CD14-positive monocyte (primary cell): Measurements from ENCODE around the gene PEMT. TPM values are rescaled to one million over a fixed set of nuclear protein-coding genes. Genes with fewer than 3 reads are reported as not detected.

ENCODE experiments used
- DNase-seq, 3 donors: peaks; one replicate each; pipeline ENCODE4 v3.0.0-alpha.2; 2011 to 2022
- H2AFZ ChIP-seq: 2 replicates; pipeline ENCODE4 v1.6.0; 2012; ENCODE audit warnings: mild to moderate bottlenecking, low read depth, low read length, inconsistent platforms; ENCODE audit not compliant: insufficient read depth, poor library complexity, severe bottlenecking
- H3K27ac ChIP-seq, 2 donors: 1 replicate in 1 of 2; 2 replicates in 1 of 2; pipeline ENCODE4 v1.5.1; 2012 to 2013; ENCODE audit warnings: low read length in 2 of 2, control low read depth in 1 of 2, inconsistent platforms in 1 of 2, low read depth in 1 of 2, mild to moderate bottlenecking in 1 of 2
- H3K27me3 ChIP-seq, 2 donors: one replicate each; pipeline versions ENCODE4 v1.6.0 to v1.6.1; 2011 to 2013; ENCODE audit warnings: low read length in 2 of 2; ENCODE audit not compliant: control insufficient read depth in 2 of 2, insufficient read depth in 2 of 2
- H3K36me3 ChIP-seq, 2 donors: replicated peaks in 1 of 2; 1 replicate in 1 of 2; 2 replicates in 1 of 2; pipeline versions ENCODE4 v1.5.1 to v1.6.1; 2012 to 2013; ENCODE audit warnings: low read length in 2 of 2, control low read depth in 1 of 2, inconsistent platforms in 1 of 2, mild to moderate bottlenecking in 1 of 2; ENCODE audit not compliant: insufficient read depth in 2 of 2, control insufficient read depth in 1 of 2
- H3K4me1 ChIP-seq, 2 donors: 1 replicate in 1 of 2; 2 replicates in 1 of 2; pipeline versions ENCODE4 v1.5.1 to v1.6.1; 2012 to 2013; ENCODE audit warnings: low read length in 2 of 2, control low read depth in 1 of 2, inconsistent platforms in 1 of 2, mild to moderate bottlenecking in 1 of 2, moderate library complexity in 1 of 2; ENCODE audit not compliant: insufficient read depth in 2 of 2, control insufficient read depth in 1 of 2
- H3K4me2 ChIP-seq: replicated peaks from 2 replicates; pipeline ENCODE3; 2012; ENCODE audit warnings: low read length, moderate library complexity, mild to moderate bottlenecking; ENCODE audit not compliant: poor library complexity, severe bottlenecking; ENCODE audit errors: extremely low read depth
- H3K4me3 ChIP-seq, 3 experiments: fragments of 200-600 bp in 1 of 3; sonication (generic) in 1 of 3; replicated peaks in 1 of 3; 1 replicate in 2 of 3; 2 replicates in 1 of 3; pipeline ENCODE4 v1.5.1; 2011 to 2013; ENCODE audit warnings: low read length in 3 of 3, mild to moderate bottlenecking in 3 of 3, control low read depth in 2 of 3, low read depth in 2 of 3, inconsistent platforms in 1 of 3, moderate library complexity in 1 of 3
- H3K79me2 ChIP-seq: 2 replicates; pipeline ENCODE4 v1.6.0; 2012; ENCODE audit warnings: mild to moderate bottlenecking, control low read depth, inconsistent platforms, low read length, moderate library complexity; ENCODE audit not compliant: insufficient read depth
- H3K9ac ChIP-seq: 2 replicates; pipeline ENCODE4 v1.6.0; 2017; ENCODE audit warnings: low read length, mild to moderate bottlenecking; ENCODE audit not compliant: insufficient read depth, poor library complexity, severe bottlenecking
- H3K9me3 ChIP-seq, 2 donors: replicated peaks in 1 of 2; 1 replicate in 1 of 2; 2 replicates in 1 of 2; pipeline versions ENCODE4 v1.5.1 to v1.6.1; 2012 to 2013; ENCODE audit warnings: low read length in 2 of 2, control low read depth in 1 of 2; ENCODE audit not compliant: control insufficient read depth in 1 of 2, insufficient read depth in 1 of 2
- H4K20me1 ChIP-seq: 2 replicates; pipeline ENCODE4 v1.6.0; 2012; ENCODE audit warnings: mild to moderate bottlenecking, low read length, control low read depth, moderate library complexity; ENCODE audit not compliant: insufficient read depth
- H3K27ac Mint-ChIP-seq, 7 donors: one replicate each; pipeline ENCODE4 v1.8.0; 2020; ENCODE audit warnings: mild to moderate bottlenecking in 7 of 7, mixed read lengths in 7 of 7, moderate library complexity in 6 of 7, inconsistent platforms in 2 of 7
- H3K27me3 Mint-ChIP-seq, 3 donors: one replicate each; pipeline ENCODE4 v1.8.0; 2021 to 2022; ENCODE audit warnings: low read depth in 3 of 3, mild to moderate bottlenecking in 3 of 3, mixed read lengths in 3 of 3, moderate library complexity in 3 of 3, inconsistent platforms in 1 of 3
- H3K36me3 Mint-ChIP-seq, 2 donors: one replicate each; pipeline ENCODE4 v1.8.0; 2020; ENCODE audit warnings: mixed read lengths in 2 of 2, inconsistent platforms in 1 of 2, mild to moderate bottlenecking in 1 of 2
- H3K4me1 Mint-ChIP-seq: one replicate; pipeline ENCODE4 v1.8.0; 2020; ENCODE audit warnings: mild to moderate bottlenecking, mixed read lengths
- H3K4me3 Mint-ChIP-seq, 2 donors: one replicate each; pipeline ENCODE4 v1.8.0; 2020; ENCODE audit warnings: mild to moderate bottlenecking in 2 of 2, mixed read lengths in 2 of 2, moderate library complexity in 1 of 2
- H3K9me3 Mint-ChIP-seq, 7 donors: one replicate each; pipeline ENCODE4 v1.8.0; 2020 to 2022; ENCODE audit warnings: mixed read lengths in 7 of 7, mild to moderate bottlenecking in 6 of 7, moderate library complexity in 6 of 7, inconsistent platforms in 2 of 7
- WGBS: methylation state at CpG from one replicate; pipeline ENCODE4 v1.1.5; 2013; ENCODE audit warnings: missing lambda C conversion rate; ENCODE audit not compliant: insufficient coverage; 5-methylcytosine and 5-hydroxymethylcytosine counted together
- intact Hi-C, 2 donors: fragments of 100-400 bp; cut with micrococcal nuclease; formaldehyde crosslinking; loops; one replicate each; pipeline versions ENCODE4 v1.15.0 to v1.15.1; 2023
- polyA plus RNA-seq, 3 donors: library from polyadenylated mRNA; depleted of rRNA in 1 of 3; unstranded in 2 of 3; stranded (reverse) in 1 of 3; fragments of 300-500 nt in 2 of 3; fragments of >200 nt in 1 of 3; fragmentation: Illumina TruSeq in 2 of 3; gene quantifications; 1 replicate in 2 of 3; 2 replicates in 1 of 3; pipeline ENCODE4 v1.2.3, GENCODE V29; 2012 to 2021
- TF ChIP-seq, protein P1 (sequence below): fragments of 200-600 bp; IDR thresholded peaks from one replicate; pipeline ENCODE4 v1.8.0; 2022; ENCODE audit warnings: antibody characterized with exemption, mild to moderate bottlenecking

PEMT gene
- polyA plus RNA-seq, 3 donors: 26.7 to 41.0 (median 38.4) TPM

DNA sequence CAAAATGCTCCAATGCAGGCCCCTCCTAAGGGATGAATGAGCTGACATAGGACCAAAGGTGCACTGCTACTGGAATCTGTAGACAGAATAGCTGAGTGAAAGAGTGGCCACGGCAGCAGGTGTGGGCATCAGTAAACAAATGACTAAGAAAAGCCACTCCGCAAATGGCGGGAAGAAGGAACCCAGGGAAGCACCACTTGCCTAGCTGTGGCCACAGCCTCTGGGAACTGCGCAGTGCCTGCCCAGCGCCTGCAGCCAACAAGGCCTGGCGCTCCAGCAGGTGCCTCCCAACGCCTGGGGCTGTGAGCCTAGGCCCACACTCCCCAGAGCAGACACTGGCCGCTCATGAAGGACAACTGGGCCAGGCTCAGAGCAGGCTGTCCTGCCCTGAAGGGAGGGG is 11.8 kb downstream of the PEMT start:
- intact Hi-C loops: no loop called here
- Mint-ChIP-seq H3K27me3 (no peaks in the 10 kb centered on the region), H3K27ac (no peak overlapping the region), H3K36me3 (peaks cover 17 to 20% of the 10 kb centered on the region in 2 donors), H3K9me3 (no peaks in the 10 kb centered on the region), H3K4me3 (no peak overlapping the region), H3K4me1 (peaks cover 1% of the 10 kb centered on the region)
- Histone ChIP-seq H3K4me2 (no peak overlapping the region), H3K9me3 (no peaks in the 10 kb centered on the region), H2AFZ (no peak overlapping the region), H3K27me3 (no peaks in the 10 kb centered on the region), H3K27ac (no peak overlapping the region), H4K20me1 (no peaks in the 10 kb centered on the region), H3K4me1 (no peaks in the 10 kb centered on the region), H3K79me2 (no peaks in the 10 kb centered on the region), H3K4me3 (no peak overlapping the region), H3K9ac (no peak overlapping the region), H3K36me3 (peaks cover 5 to 19% of the 10 kb centered on the region in 2 donors)
- 92% methylated on average over 5 of the region's 8 CpGs for WGBS
- DNase-seq: no peak
- TF ChIP-seq, protein P1, sequence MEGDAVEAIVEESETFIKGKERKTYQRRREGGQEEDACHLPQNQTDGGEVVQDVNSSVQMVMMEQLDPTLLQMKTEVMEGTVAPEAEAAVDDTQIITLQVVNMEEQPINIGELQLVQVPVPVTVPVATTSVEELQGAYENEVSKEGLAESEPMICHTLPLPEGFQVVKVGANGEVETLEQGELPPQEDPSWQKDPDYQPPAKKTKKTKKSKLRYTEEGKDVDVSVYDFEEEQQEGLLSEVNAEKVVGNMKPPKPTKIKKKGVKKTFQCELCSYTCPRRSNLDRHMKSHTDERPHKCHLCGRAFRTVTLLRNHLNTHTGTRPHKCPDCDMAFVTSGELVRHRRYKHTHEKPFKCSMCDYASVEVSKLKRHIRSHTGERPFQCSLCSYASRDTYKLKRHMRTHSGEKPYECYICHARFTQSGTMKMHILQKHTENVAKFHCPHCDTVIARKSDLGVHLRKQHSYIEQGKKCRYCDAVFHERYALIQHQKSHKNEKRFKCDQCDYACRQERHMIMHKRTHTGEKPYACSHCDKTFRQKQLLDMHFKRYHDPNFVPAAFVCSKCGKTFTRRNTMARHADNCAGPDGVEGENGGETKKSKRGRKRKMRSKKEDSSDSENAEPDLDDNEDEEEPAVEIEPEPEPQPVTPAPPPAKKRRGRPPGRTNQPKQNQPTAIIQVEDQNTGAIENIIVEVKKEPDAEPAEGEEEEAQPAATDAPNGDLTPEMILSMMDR: no peak

DNA sequence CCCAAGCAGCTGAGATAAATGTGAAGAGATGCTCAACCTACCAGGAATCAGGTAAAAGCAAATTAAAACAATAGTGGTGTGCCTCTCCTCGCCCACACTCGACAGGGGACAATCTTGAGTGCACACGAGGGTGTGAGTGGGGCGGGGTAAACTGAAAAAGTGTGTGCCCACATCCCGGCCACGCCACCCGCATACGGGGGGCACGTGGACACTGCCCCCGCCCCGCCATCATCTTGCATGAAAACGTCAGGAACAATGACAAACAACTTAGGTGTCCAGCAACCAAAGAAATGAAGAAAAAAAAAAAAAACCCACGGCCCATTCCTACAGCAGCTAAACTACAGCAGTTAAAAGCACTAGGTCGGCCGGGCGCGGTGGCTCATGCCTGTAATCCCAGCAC is 14.1 kb downstream of the PEMT start:
- TF ChIP-seq, protein P1: no peak
- H3K4me1 ChIP-seq: no peaks in the 10 kb centered on the region
- H3K9ac ChIP-seq: no peak overlapping the region
- Mint-ChIP-seq H3K36me3 (peaks cover 16 to 23% of the 10 kb centered on the region in 2 donors), H3K27me3 (no peaks in the 10 kb centered on the region), H3K4me3 (no peak overlapping the region), H3K4me1 (peaks cover 1% of the 10 kb centered on the region), H3K27ac (peak overlapping the region in 1 of 7 donors; percentile 8), H3K9me3 (no peaks in the 10 kb centered on the region)
- intact Hi-C loops: no loop called here
- no peaks in the 10 kb centered on the region for H3K79me2 ChIP-seq
- H3K4me3 ChIP-seq: no peak overlapping the region
- H4K20me1 ChIP-seq: no peaks in the 10 kb centered on the region
- no peak for DNase-seq
- no peak overlapping the region for H2AFZ ChIP-seq
- H3K27me3 ChIP-seq: no peaks in the 10 kb centered on the region
- H3K36me3 ChIP-seq: peaks cover 5 to 22% of the 10 kb centered on the region in 2 donors
- WGBS: 100% methylated on average over 5 of the region's 17 CpGs
- no peaks in the 10 kb centered on the region for H3K9me3 ChIP-seq
- no peak overlapping the region for H3K4me2 ChIP-seq
- H3K27ac ChIP-seq: no peak overlapping the region
